PC-3 (cell line): Measurements from ENCODE around the gene MALSU1. TPM values are rescaled to one million over a fixed set of nuclear protein-coding genes. Genes with fewer than 3 reads are reported as not detected.

Experiments
- ATAC-seq: fragments of 200-7000 bp; cut with Tn5 transposase; 2 replicates; pipeline ENCODE4 v1.9.1; 2020; ENCODE audit warnings: mild to moderate bottlenecking, moderate library complexity
- BruUV-seq: library from RNA; stranded (reverse); fragments of 400-500 nt; replicated peaks from 2 replicates; lab custom pipeline; 2021; lab: Mats Ljungman, UMichigan
- CTCF ChIA-PET: fragments of 300-600 bp; sonication (Branson Sonifier 250); formaldehyde crosslinking; loops from one replicate; lab custom pipeline; 2022; ENCODE audit warnings: antibody characterized with exemption; lab: Charles Lee
- POLR2A ChIA-PET: fragments of 300-600 bp; sonication (Branson Sonifier 250); formaldehyde crosslinking; loops from one replicate; lab custom pipeline; 2022; ENCODE audit warnings: antibody characterized with exemption; ENCODE audit not compliant: unreplicated experiment; lab: Charles Lee
- DNase-seq: peaks from one replicate; pipeline ENCODE4 v3.0.0-alpha.2; 2015
- H2AFZ ChIP-seq: fragments of 300-600 bp; sonication (generic); 2 replicates; pipeline ENCODE4 v1.6.0; 2016; ENCODE audit warnings: antibody characterized with exemption, low read length
- H3F3A ChIP-seq: fragments of 300-600 bp; sonication (generic); one replicate; pipeline ENCODE4 v1.6.0; 2017; ENCODE audit warnings: antibody characterized with exemption, low read length, control low read depth, mild to moderate bottlenecking; ENCODE audit not compliant: unreplicated experiment
- H3K27ac ChIP-seq: fragments of 300-600 bp; sonication (generic); 2 replicates; pipeline ENCODE4 v1.5.1; 2016; ENCODE audit warnings: mild to moderate bottlenecking, low read length
- H3K27me3 ChIP-seq: fragments of 300-600 bp; sonication (generic); 2 replicates; pipeline ENCODE4 v1.6.1; 2016; ENCODE audit warnings: low read length, mixed read lengths
- H3K36me3 ChIP-seq: fragments of 300-600 bp; sonication (generic); 2 replicates; pipeline ENCODE4 v1.6.1; 2016; ENCODE audit warnings: low read depth, mixed run types, low read length, mixed read lengths
- H3K4me1 ChIP-seq: fragments of 300-600 bp; sonication (generic); 2 replicates; pipeline ENCODE4 v1.5.1; 2016; ENCODE audit warnings: low read length; ENCODE audit not compliant: insufficient read depth
- H3K4me2 ChIP-seq: fragments of 300-600 bp; sonication (generic); 2 replicates; pipeline ENCODE4 v1.6.0; 2016; ENCODE audit warnings: low read length
- H3K4me3 ChIP-seq: fragments of 300-600 bp; sonication (generic); 2 replicates; pipeline ENCODE4 v1.5.1; 2016; ENCODE audit warnings: mild to moderate bottlenecking, low read length, mixed read lengths
- H3K79me2 ChIP-seq: fragments of 300-600 bp; sonication (generic); 2 replicates; pipeline ENCODE4 v1.6.1; 2017; ENCODE audit warnings: low read length, mixed read lengths
- H3K9ac ChIP-seq: fragments of 300-600 bp; sonication (generic); 2 replicates; pipeline ENCODE4 v1.6.0; 2016; ENCODE audit warnings: mild to moderate bottlenecking, low read length
- H3K9me2 ChIP-seq: fragments of 300-600 bp; sonication (generic); replicated peaks from 2 replicates; pipeline ENCODE4 v1.6.1; 2016; ENCODE audit warnings: mixed run types, low read length, mixed read lengths
- H3K9me3 ChIP-seq: fragments of 300-600 bp; sonication (generic); 2 replicates; pipeline ENCODE4 v1.6.1; 2016; ENCODE audit warnings: low read length, mixed read lengths
- H4K20me1 ChIP-seq: fragments of 300-600 bp; sonication (generic); 2 replicates; pipeline ENCODE4 v1.6.1; 2016; ENCODE audit warnings: low read length, mixed read lengths
- CTCF ChIP-seq: fragments of 300-600 bp; sonication (generic); conservative IDR thresholded peaks from 2 replicates; pipeline ENCODE4 v1.5.1; 2017; ENCODE audit warnings: antibody characterized with exemption, low read depth, mild to moderate bottlenecking, low read length
- EZH2 ChIP-seq: fragments of 300-600 bp; sonication (generic); IDR thresholded peaks from one replicate; pipeline ENCODE4 v1.6.1; 2017; ENCODE audit warnings: antibody characterized with exemption, mild to moderate bottlenecking, low read length; ENCODE audit not compliant: unreplicated experiment
- EZH2phosphoT487 ChIP-seq: fragments of 300-600 bp; sonication (generic); IDR thresholded peaks from 2 replicates; pipeline ENCODE4 v1.6.1; 2018; ENCODE audit warnings: mild to moderate bottlenecking, antibody characterized with exemption, low read length, borderline replicate concordance
- intact Hi-C: fragments of 100-400 bp; cut with micrococcal nuclease; formaldehyde crosslinking; loops from 2 replicates; pipeline ENCODE4 v1.9.0; 2023
- total RNA-seq: library from RNA; depleted of rRNA; stranded (reverse); fragments of >200 nt; gene quantifications from 2 replicates; pipeline ENCODE4 v1.2.3, GENCODE V29; 2014

MALSU1 gene
- total RNA-seq, 1 experiment from 2014 or later, result 284 TPM

GRCh38 chr7:23343102-23343501, 44.0 kb downstream of the MALSU1 start:
- no peaks in the 10 kb centered on the region for H3K9me2 ChIP-seq
- H3K79me2 ChIP-seq, result peaks cover 7% of the 10 kb centered on the region
- intact Hi-C loops, result no loop called here
- peaks cover 59% of the 10 kb centered on the region for H3K4me1 ChIP-seq
- H3K36me3 ChIP-seq, result peaks cover 9% of the 10 kb centered on the region; the same call in 1 of the 2 replicates
- BruUV-seq, result no TSS peak
- ChIA-PET CTCF (no interaction called here), POLR2A (interaction anchor here (0.6 kb wide), 1 partner anchor 9 kb away, joined by 5 read pairs; no protein-coding TSS in a partner anchor)
- peaks cover 4% of the 10 kb centered on the region for H3F3A ChIP-seq
- peak overlapping the region; percentile 68 for H3K9ac ChIP-seq
- no peak for DNase-seq
- ATAC-seq, result no peak
- no peaks in the 10 kb centered on the region for H3K27me3 ChIP-seq
- no peaks in the 10 kb centered on the region for H4K20me1 ChIP-seq
- peak overlapping the region; percentile 73 for H3K27ac ChIP-seq
- TF ChIP-seq EZH2 (no peak), EZH2phosphoT487 (no peak), CTCF (no peak)
- peak overlapping the region; percentile 57 for H3K4me2 ChIP-seq
- H3K9me3 ChIP-seq, result no peaks in the 10 kb centered on the region
- H3K4me3 ChIP-seq, result peak overlapping the region; percentile 10; the same call in 1 of the 2 replicates
- no peak overlapping the region for H2AFZ ChIP-seq

- peaks cover 6% of the 10 kb centered on the region; the same call in 1 of the 2 replicates for H3K36me3 ChIP-seq
Measured at GRCh38 chr7:23343806-23344475, 44.8 kb downstream of the MALSU1 start.

More at GRCh38 chr7:23343806-23344475, 44.8 kb downstream of the MALSU1 start:
- ChIA-PET POLR2A (interaction anchor here (0.5 kb wide), 1 partner anchor 12 kb away, joined by 4 read pairs; no protein-coding TSS in a partner anchor), CTCF (no interaction called here)
- TF ChIP-seq CTCF (no peak), EZH2phosphoT487 (no peak), EZH2 (no peak)
- Histone ChIP-seq H2AFZ (no peak overlapping the region), H3K4me3 (peak overlapping the region; percentile 10; the same call in 1 of the 2 replicates), H3K4me2 (peak overlapping the region; percentile 57), H3K79me2 (peaks cover 7% of the 10 kb centered on the region), H3K9me2 (no peaks in the 10 kb centered on the region), H3K27ac (peak overlapping the region; percentile 73), H4K20me1 (no peaks in the 10 kb centered on the region), H3K27me3 (no peaks in the 10 kb centered on the region), H3K9ac (peak overlapping the region; percentile 68), H3F3A (peaks cover 7% of the 10 kb centered on the region), H3K9me3 (no peaks in the 10 kb centered on the region), H3K4me1 (peaks cover 64% of the 10 kb centered on the region)
- no peak for DNase-seq
- intact Hi-C loops, result no loop called here
- ATAC-seq, result peak; percentile 19; the same call in 1 of the 2 replicates
- no TSS peak for BruUV-seq
